GM11168 (cell line): ENCODE measurements around the gene GIMAP5.

Experiments used
- in situ Hi-C: fragments of 300-500 bp; cut with MboI; formaldehyde crosslinking; loops from one replicate; pipeline ENCODE4 v1.12.0; 2022; ENCODE audit warnings: low sequenced_read_pairs; ENCODE audit not compliant: unreplicated experiment

The GIMAP5 gene

DNA sequence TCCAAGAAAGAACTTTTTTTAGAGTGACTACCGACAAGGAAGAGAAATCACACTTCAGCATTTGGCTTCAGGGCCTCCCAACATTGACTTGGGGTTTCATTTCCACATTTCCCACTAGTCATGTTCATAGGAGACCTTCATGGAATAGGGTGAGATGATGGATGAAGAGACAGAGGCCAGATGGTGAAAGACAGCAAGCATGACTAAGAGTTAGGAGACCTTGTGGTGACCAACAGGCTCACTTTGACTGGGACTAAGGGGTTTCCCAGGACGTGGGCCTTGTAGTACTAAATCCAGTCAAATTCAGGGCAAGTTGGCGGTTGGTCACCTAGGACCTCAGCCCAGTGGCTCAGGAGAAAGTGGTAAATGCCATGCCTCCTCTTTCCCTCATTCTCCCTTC lies 3.0 kb upstream of the GIMAP5 start:
- in situ Hi-C loops, result no loop called here

DNA sequence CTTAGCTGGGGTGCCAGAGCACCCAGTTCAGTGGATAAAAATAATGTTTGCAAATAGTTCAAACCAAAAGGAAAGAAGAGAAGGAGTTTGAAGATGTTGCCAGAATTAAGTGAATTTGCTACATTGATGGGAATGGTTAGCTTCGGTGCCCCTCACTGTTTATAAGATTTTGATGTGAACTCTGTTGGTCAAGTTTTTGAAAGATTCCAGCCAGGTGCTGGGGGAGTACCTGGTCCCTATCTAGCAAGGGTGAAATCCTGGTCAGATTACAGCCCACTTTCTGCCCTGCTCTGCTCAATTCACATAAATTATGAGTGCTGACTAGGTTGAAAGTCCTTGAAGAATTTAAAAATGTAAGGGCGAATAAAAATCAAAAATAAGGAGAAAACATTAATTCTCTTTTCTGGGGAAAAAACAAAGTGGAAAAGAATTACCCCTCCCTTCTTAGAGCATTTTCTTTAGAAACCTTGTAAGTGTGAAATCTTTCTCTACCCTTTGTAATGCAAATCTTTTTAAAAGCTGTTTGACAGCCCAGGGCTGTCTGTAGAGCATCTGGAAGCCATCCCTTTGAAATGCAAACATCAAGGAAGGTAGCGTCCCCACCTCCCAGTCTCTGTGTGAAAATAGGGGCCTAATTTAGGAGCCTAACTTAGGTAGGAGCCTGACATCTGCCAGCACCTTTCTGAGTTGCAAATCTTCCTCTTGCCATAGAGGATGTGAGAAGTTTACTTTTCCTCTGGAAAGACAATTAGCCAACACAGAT lies 1.4 kb upstream of the GIMAP5 start:
- in situ Hi-C loops, result no loop called here

DNA sequence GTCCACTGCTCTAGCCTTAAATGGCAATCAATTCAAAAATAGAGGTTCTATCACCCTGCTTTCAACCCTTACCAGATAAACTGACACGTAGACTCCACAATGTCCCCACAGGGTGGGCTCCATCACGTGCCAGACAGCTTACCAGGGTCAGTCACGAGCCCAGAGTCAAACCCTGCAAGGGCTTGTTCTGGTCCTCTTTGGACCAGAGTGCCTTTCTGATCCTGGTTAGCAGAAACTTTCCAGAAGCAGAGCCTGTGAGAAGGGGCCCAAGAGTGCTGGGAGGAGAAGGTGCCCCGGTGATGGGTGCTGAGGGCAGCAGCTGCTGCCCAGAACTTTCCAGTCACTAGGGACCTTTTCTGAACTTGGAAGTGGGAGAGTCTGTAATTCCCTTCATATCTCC lies 354 bp upstream of the GIMAP5 start:
- in situ Hi-C loops, result no loop called here

DNA sequence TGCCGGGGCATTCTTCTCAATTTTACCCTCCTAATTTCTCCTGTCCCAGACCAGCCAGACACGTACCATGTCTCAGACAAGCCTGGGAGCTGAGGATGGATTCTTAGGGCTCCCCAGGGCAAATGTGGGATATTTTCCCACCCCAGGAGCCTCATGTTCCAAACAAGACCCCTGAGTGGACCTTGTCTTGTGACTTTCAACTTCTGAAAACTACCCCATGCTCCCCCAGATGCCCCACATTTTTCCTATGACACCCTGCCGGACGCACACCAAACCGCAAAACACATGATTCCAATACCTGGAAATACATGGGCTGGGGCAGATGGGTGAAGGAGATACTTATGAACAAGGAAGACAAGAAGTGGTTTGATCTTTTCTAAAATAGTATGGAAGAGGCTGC lies 874 bp downstream of the GIMAP5 start:
- in situ Hi-C loops, result no loop called here

DNA sequence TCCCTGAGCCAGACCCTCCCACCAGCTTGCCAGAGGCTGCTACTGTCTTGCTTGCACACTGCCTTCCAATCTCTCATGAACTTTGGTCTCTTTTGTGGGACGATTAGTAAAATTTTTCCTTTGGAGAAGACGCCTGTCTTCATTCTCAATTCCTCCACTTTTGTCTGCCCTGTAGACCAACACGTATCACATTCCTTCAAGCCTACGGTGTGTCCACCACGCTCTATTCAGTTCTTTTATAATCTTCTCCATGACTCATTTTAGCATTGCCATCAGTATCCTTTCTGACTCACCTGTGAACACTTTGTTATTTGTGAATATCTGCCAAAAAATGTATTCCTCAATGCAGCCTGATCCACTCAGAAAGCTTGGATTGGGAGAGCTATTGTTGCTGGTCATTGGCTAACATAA lies 1.4 kb downstream of the GIMAP5 start:
- in situ Hi-C loops, result no loop called here

DNA sequence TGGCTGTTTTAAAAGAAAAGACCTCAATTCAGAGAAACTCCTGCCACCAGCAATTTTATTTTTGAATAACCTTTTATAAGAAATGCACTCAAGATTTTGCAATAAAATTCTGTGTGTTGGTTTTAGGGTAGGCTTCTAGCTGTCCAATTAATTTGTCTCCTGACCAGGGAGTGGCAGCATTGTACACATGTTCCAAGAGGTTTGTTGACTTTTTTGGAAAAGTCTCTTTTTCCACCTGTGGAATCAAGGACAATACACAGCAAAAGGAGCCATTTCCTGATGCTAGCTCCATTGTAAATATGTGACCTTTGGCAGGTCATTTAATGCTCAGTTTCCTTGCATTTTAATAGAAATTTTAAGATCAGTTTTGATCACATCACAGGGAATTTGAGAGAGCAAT lies 1.8 kb downstream of the GIMAP5 start:
- in situ Hi-C loops, result no loop called here

DNA sequence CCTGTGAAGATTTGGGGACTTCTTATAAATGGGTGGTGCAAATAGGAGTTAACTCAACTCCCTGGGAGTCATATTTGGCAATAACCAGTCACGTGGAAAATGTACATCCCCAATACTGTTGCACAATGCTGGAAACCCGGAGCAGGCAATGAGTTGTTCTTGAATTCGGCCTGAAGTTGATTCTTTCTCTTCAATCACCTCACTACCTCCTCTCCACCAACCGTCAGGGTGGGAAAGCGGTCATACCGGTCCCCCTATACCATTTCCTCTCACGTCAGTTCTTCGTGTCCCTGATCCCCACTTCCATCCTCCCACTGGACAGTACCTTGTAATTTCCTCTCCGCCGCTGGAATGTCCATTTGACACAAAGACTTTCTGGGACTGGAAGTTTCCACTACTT lies 2.8 kb downstream of the GIMAP5 start:
- in situ Hi-C loops, result loop anchor here (10.0 kb wide), 1 partner anchor 295 kb away; no protein-coding TSS in a partner anchor

DNA sequence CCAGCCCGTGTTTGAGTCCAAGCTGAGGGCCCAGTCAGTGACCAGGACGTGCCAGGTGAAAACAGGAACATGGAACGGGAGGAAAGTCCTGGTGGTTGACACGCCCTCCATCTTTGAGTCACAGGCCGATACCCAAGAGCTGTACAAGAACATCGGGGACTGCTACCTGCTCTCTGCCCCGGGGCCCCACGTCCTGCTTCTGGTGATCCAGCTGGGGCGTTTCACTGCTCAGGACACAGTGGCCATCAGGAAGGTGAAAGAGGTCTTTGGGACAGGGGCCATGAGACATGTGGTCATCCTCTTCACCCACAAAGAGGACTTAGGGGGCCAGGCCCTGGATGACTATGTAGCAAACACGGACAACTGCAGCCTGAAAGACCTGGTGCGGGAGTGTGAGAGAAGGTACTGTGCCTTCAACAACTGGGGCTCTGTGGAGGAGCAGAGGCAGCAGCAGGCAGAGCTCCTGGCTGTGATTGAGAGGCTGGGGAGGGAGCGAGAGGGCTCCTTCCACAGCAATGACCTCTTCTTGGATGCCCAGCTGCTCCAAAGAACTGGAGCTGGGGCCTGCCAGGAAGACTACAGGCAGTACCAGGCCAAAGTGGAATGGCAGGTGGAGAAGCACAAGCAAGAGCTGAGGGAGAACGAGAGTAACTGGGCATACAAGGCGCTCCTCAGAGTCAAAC lies 5.2 kb downstream of the GIMAP5 start:
- in situ Hi-C loops, result loop anchor here (10.0 kb wide), 1 partner anchor 298 kb away; no protein-coding TSS in a partner anchor

DNA sequence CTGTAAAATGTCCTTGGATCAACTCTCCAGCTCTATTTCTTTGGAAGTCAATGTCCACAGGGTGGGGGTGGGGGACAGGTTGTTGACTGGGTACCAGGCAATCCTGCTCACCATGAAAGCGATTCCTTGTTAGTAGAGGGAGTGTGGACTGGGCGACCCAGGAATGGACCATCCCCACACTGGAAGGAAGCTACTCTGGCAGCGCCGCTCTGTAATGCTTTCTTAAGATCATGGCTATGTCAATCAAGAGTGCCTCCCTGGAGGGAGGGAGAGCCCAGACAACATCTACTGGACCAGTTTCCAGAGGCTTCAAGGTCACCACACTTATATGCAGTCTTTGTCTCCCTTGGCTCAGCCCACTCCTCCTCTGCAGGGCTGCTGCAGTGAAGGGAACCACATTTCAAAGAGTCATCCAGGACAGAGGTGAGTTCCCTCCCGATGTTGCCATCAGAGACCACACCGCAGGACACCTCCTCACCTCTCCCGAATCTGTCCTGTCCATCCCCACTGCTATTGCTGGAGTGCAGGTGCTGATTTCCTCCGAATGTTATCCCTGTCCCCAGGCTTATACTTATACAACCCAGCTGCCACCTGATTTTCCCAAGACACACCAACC lies 6.9 kb downstream of the GIMAP5 start:
- in situ Hi-C loops, result loop anchor here (10.0 kb wide), 1 partner anchor 299 kb away; no protein-coding TSS in a partner anchor

DNA sequence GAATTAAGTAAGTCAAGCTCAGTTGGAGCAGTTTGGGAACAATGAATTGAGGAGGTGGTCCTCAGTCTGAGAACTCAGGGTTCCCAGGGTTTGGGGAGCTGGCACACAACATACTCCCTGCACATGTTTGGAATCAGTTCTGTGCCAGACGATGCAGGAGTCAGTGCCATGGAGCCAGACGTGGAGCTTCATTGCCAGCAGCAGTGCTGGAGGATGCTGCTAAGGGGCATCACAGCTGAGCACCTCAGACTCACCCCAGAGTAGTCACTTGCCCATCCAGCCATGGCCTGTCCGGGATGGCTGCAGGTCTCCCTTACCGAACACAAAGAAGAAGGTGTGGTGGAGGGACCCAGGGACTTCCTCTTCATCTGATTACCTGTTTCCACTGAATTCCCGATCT lies 7.9 kb downstream of the GIMAP5 start:
- in situ Hi-C loops, result loop anchor here (10.0 kb wide), 1 partner anchor 300 kb away; no protein-coding TSS in a partner anchor

DNA sequence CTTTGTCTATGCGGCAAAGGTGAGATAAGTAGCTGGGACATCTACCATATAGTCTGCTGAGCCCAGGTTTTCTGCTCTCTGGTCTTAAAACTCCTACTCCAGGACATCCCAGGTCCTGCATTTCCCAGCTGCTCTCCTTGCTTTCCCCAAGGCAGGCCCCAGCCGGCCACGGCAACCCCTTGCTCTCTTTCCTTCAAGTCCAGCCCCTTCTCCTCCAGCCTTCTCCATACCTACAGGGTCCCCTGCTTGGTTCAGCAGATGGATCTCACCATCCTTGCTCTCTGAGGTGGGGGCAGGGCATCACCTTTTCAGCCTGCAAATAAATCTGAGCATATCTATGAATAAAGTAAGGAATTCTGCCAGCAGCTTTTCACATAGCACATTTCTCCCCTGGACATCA lies 8.7 kb downstream of the GIMAP5 start:
- in situ Hi-C loops, result loop anchor here (10.0 kb wide), 1 partner anchor 301 kb away; no protein-coding TSS in a partner anchor

DNA sequence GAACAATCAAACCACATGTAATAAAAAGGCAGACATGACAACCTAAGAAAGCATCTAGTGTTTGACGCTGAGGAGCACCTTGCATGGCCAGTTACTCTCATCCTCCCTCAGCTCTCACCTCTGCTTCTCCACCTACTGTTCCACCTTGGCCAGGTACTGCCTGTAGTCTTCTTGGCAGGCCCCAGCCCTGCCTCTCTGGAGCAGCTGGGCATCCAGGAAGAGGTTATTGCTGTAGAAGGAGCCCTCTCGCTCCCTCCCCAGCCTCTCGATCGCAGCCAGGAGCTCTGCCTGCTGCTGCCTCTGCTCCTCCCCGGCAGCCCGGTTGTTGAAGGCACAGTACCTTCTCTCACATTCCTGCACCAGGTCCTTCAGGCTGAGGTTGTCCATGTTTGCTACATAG lies 9.7 kb downstream of the GIMAP5 start:
- in situ Hi-C loops, result loop anchor here (10.0 kb wide), 1 partner anchor 302 kb away; no protein-coding TSS in a partner anchor

DNA sequence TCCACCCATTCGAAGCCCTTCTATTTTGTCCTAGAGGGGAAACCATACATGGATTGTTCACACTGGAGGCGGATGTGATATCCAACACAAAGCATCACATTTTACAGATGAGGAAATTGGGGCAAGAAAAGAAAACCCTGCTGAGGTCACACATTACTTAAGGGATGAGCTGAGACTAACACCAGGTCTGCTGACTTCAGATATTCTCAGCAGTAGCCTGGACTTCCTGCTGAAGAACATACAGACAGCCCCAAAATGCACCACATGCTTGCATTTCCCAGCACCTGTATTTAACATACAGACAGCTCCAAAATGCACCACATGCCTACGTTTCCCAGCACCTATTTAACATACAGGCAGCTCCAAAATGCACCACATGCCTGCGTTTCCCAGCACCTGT lies 11.2 kb downstream of the GIMAP5 start:
- in situ Hi-C loops, result loop anchor here (10.0 kb wide), 1 partner anchor 304 kb away; no protein-coding TSS in a partner anchor

DNA sequence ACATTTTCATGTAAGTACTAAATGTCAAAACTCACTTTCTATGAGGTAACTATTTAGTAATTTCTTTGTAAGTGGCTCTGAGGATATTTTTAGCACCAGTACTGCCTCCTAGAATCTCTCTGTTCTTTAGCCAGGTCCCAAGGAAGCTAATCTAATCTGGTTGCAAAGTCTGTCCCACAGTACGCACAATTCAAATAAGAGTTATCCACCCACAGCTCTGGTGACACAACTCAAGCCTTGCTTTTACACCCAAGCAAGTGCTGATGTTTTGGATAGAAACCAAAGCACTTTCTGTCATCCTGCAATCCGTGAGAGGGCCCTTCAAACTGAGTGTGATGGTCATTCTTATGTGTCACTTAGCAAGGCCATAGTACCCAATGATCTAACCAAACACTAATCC lies 14.5 kb downstream of the GIMAP5 start:
- in situ Hi-C loops, result loop anchor here (10.0 kb wide), 1 partner anchor 87 kb away; no protein-coding TSS in a partner anchor

DNA sequence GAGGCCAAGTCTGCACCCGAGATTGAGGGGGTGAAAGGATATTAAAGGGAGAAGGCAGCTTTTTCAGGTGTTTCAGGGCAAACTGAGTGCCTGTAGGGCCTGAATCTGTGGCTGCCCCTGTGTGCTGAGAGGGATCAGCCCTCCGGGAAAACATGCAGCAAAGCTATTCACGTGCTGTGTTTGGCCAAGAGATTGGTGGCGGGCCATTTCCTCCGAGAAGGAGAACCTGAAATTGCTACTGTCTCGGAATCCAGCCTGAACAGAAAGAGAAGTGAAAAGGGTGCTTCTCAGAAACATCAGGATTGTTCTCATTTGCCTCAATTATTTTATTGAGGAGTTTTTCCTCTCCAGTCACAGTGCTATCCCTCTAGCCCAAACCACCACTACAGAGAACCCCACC lies 16.0 kb downstream of the GIMAP5 start:
- in situ Hi-C loops, result loop anchor here (10.0 kb wide), 1 partner anchor 88 kb away; no protein-coding TSS in a partner anchor

DNA sequence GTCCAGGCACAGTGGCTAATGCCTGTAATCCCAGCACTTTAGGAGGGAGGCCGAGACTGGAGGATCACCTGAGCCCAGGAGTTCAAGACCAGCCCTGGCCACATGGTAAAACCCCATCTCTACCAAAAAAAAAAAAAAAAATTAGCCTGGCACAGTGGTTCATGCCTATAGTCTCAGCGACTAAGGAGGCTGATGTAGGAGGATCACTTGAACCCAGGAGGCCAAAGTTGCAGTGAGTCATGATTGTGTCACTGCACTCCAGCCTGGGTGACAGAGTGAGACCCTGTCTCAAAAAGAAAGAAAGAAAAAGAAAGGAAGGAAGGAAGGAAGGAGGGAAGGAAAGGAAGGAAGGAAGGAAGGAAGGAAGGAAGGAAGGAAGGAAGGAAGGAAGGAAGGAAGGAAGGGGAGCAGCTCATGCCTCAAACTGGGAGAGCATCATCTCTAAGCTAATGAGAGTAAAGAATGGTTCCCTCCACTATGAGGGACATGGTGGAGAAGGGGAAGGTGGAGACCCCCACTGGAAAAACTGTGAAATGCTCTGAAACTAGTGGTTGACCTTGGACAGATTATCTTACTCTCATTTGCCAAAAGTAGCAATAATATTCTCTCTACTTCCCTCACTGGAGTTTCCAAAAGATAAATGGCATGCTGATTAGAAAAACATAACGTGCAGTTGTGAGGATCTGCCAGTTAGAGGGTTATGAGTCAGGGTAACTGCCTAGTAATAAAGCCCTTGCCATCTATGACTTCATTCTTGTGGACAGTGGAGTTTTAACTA lies 16.8 kb downstream of the GIMAP5 start:
- in situ Hi-C loops, result loop anchor here (10.0 kb wide), 1 partner anchor 89 kb away; no protein-coding TSS in a partner anchor

DNA sequence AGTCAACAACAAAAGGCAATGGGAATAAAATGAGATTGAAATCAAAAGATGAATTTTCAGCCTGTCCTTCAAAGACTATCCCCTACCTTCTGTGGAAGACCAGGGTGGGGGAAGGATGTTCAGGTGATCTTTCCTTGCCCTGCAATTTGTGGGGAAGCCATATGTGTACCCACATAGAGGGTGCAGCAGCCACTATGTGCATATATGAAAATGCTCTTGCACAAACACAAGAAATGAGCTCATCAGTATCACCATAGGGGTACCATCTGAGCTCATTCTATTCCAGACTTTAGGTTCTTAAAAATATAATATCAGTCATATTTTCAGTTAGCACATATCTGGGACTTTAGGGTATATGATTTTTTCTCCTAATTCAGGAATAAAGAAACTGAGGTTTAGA lies 17.7 kb downstream of the GIMAP5 start:
- in situ Hi-C loops, result loop anchor here (10.0 kb wide), 1 partner anchor 90 kb away; no protein-coding TSS in a partner anchor

DNA sequence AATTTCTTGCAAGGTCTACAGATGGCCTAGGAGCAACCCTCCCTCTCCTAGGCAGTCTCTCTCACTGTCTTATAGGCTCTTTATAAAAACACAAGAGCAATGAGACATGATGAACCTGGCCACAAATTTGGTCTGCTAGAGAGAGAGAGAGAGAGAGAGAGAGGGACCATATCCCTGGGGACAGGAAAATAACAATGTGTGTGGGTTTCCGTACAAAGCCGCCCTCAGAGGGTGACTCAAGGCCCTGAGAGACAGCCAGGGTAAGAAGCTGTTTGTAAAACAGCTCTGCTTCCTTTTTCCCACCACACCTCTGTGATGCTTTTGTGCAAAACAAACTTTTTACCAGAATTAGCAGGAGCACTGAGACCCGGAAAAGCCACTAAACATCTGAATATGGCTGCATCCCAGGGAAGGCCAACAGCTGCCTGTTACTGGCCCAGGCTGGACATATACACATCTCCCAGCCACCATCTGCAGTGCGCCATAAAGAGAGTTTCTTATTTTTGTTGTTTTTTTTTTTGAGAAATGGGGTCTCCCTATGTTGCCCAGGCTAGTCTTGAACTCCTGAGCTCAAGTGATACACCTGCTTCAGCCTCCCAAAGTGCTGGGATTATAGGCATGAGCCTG lies 18.4 kb downstream of the GIMAP5 start:
- in situ Hi-C loops, result loop anchor here (10.0 kb wide), 1 partner anchor 91 kb away; no protein-coding TSS in a partner anchor

DNA sequence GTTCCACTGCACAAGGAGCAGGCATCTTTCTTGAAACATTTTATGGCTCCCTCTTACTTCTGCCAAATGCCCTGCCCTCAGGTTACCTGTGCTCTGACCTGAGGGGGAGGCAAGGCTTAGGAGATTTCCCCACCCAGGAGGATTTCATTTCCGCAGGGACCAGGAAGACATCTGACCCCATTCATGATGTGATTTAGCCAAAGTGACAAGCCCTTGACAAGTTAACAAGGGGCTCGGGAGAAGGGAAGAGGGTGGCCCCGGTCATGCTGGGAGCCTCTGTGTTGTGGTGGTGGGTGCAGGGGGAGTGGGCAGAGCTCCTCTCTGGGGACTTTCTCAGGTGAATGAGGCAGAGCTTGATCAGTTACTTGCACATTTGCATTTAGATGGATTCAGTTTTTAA lies 18.9 kb downstream of the GIMAP5 start:
- in situ Hi-C loops, result loop anchor here (10.0 kb wide), 1 partner anchor 91 kb away; no protein-coding TSS in a partner anchor
